ENCODE results near the gene TENT4B.

DNA sequence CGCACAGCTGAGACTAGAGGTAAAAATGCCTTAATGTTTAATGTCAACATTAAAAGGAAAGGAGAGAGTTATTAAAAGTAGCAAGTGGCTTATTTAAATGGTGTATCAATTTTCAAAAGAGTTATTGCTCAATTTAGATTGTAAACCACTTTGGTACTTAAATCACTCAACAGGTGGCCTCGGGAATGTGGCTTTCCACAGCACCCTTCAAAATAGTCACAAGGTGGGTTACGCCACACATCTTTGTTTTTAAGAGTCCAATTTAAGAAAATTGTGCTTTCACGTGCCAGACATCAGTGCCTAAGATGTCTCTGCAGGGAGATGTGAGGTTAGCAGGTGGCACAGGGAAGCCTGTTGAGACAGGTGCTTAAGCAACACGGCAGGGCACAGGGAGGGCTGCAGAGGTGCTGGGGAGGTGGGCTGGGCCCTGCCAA, 85.8 kb downstream of the TENT4B start:
- TF ChIP-seq, protein P1, sequence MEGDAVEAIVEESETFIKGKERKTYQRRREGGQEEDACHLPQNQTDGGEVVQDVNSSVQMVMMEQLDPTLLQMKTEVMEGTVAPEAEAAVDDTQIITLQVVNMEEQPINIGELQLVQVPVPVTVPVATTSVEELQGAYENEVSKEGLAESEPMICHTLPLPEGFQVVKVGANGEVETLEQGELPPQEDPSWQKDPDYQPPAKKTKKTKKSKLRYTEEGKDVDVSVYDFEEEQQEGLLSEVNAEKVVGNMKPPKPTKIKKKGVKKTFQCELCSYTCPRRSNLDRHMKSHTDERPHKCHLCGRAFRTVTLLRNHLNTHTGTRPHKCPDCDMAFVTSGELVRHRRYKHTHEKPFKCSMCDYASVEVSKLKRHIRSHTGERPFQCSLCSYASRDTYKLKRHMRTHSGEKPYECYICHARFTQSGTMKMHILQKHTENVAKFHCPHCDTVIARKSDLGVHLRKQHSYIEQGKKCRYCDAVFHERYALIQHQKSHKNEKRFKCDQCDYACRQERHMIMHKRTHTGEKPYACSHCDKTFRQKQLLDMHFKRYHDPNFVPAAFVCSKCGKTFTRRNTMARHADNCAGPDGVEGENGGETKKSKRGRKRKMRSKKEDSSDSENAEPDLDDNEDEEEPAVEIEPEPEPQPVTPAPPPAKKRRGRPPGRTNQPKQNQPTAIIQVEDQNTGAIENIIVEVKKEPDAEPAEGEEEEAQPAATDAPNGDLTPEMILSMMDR (IDR thresholded peaks at IDR 0.05), result no peak
- TF ChIP-seq POLR2A (IDR thresholded peaks at IDR 0.05), result no peak

Data from Peyer's patch (tissue), 4 donors.